Sciatic nerve (tissue), 2 donors: Measurements from ENCODE around the gene RPS6KA2. TPM values are rescaled to one million over a fixed set of nuclear protein-coding genes. Genes with fewer than 3 reads are reported as not detected.
"Not testable (repeated sequence)": the region's sequence is repeated elsewhere in the genome, so short reads cannot be mapped to it uniquely, and the experiment has no call there.

Experiments used
- ATAC-seq: fragments of 200-7000 bp; cut with Tn5 transposase; one replicate; pipeline ENCODE4 v1.9.1; 2020; ENCODE audit warnings: mild to moderate bottlenecking, moderate library complexity
- DNase-seq: peaks from one replicate; pipeline ENCODE4 v3.0.0-alpha.2; 2020; ENCODE audit warnings: low spot score
- intact Hi-C: fragments of 100-400 bp; cut with DNase I; formaldehyde crosslinking; loops from one replicate; pipeline ENCODE4 v1.14.2; 2022
- total RNA-seq: library from RNA; stranded (reverse); fragmentation: NEBNext Ultra II Directional; extraction: Animal tissue kit (Norgen Biotek cat#: 25700); gene quantifications from one replicate; pipeline ENCODE4 v1.2.1, GENCODE V29; 2021
- donor health status: DM: no; HTN: no; CAD: no.
- donor health status: DM: no; HTN: no; CAD: no.

The RPS6KA2 gene
- total RNA-seq, 1 donor from 2014 or later, result 69.9 TPM

GRCh38 chr6:166583230-166583965 lies 43.7 kb downstream of the RPS6KA2 start:
- no peak for ATAC-seq
- no peak for DNase-seq
- intact Hi-C loops, result no loop called here

- DNase-seq (no peak), ATAC-seq (no peak)
- intact Hi-C loops, result no loop called here
Measured at GRCh38 chr6:166582258-166582657, 44.8 kb downstream of the RPS6KA2 start.

- intact Hi-C loops, ATAC-seq, DNase-seq: not testable (repeated sequence)
Measured at GRCh38 chr6:166581801-166582200, 45.2 kb downstream of the RPS6KA2 start.

GRCh38 chr6:166581091-166581511 lies 46.0 kb downstream of the RPS6KA2 start:
- intact Hi-C loops, result no loop called here
- DNase-seq, result no peak
- no peak for ATAC-seq

- ATAC-seq (no peak), DNase-seq (no peak)
- intact Hi-C loops, result no loop called here
Measured at GRCh38 chr6:166580076-166581050, 46.7 kb downstream of the RPS6KA2 start.

GRCh38 chr6:166579237-166579850 lies 47.7 kb downstream of the RPS6KA2 start:
- no peak for DNase-seq
- no peak for ATAC-seq
- intact Hi-C loops, result no loop called here

GRCh38 chr6:166578536-166579236 lies 48.4 kb downstream of the RPS6KA2 start:
- intact Hi-C loops, result no loop called here
- no peak for ATAC-seq
- DNase-seq, result no peak

GRCh38 chr6:166575205-166575604 lies 51.8 kb downstream of the RPS6KA2 start:
- intact Hi-C loops, result no loop called here
- ATAC-seq (no peak), DNase-seq (no peak)

- intact Hi-C loops, result no loop called here
- no peak for DNase-seq
- no peak for ATAC-seq
Measured at GRCh38 chr6:166573511-166574216, 53.4 kb downstream of the RPS6KA2 start.

GRCh38 chr6:166572370-166573261 lies 54.4 kb downstream of the RPS6KA2 start:
- intact Hi-C loops, result no loop called here
- no peak for DNase-seq
- ATAC-seq, result peak; percentile 95

GRCh38 chr6:166570929-166571713 lies 55.9 kb downstream of the RPS6KA2 start:
- DNase-seq (no peak), ATAC-seq (no peak)
- intact Hi-C loops, result no loop called here

GRCh38 chr6:166569206-166569605 lies 57.8 kb downstream of the RPS6KA2 start:
- intact Hi-C loops, result no loop called here
- ATAC-seq (no peak), DNase-seq (no peak)

- intact Hi-C loops, result no loop called here
- DNase-seq (no peak), ATAC-seq (no peak)
Measured at GRCh38 chr6:166567813-166568212, 59.2 kb downstream of the RPS6KA2 start.

- ATAC-seq, result peak; percentile 32
Measured at GRCh38 chr6:166567107-166567506, 59.9 kb downstream of the RPS6KA2 start.

GRCh38 chr6:166566026-166567011 lies 60.7 kb downstream of the RPS6KA2 start:
- DNase-seq (no peak), ATAC-seq (no peak)
- intact Hi-C loops, result no loop called here

More at GRCh38 chr6:166567107-166567506, 59.9 kb downstream of the RPS6KA2 start:
- no peak for DNase-seq
- intact Hi-C loops, result no loop called here
